Stimulated activated CD4-positive, alpha-beta T cell treated with anti-CD3 and anti-CD28 coated beads, TNF-alpha, amount 100 ng/mL, for 48 hours (primary cell): ENCODE measurements around the gene TEN1.
"Not testable (repeated sequence)": the region's sequence is repeated elsewhere in the genome, so short reads cannot be mapped to it uniquely, and the experiment has no call there.

Source experiments
- DNase-seq, 3 donors: peaks; one replicate each; pipeline ENCODE4 v3.0.0-alpha.2; 2020; ENCODE audit warnings: low read depth in 3 of 3

The TEN1 gene, protein sequence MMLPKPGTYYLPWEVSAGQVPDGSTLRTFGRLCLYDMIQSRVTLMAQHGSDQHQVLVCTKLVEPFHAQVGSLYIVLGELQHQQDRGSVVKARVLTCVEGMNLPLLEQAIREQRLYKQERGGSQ

DNA sequence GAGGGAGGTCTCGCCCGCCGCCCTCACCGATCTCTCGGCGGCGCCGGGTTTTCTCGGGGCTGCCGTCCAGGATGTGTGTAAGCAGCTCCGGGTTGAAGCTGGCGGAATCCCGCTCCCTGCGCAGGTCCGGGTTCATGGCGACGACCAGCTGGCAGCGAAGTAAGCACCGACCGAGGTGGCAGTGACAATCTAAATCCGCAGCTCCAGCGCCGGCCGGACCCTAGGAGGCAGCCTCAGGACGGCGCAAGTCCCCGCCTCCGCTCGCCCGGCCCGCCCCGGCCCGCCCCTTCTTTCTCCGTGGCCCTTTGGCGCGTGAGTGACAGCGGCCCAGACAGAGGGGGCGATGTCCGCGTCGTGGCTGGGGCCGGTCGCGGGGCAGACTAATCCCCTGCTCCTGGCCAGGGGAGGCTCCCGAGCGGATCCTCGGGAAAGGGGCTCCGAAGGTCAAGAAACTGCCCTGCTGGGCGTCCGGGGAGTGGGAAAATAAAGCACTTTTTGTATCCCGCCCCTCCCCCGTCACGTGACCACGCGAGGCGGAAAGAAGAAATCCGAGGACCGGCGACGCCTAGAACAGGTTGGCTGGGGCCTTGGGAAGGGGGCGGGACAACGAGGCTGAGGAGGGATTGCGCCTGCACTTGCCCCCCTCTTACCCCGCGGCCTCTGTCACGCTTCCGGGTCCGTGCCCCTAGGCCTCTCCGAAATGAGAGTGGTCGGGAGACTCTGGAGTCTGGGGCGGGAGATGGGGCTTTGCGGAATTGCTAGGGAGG, at the start of gene TEN1, which contains the start of gene ACOX1:
Gene TEN1 (plus strand): TSS at position 303 of the 767 bp plus-strand sequence. CDS start 6,953 bp downstream, outside the sequence.
Gene ACOX1 (minus strand): TSS at position 229 of the 767 bp plus-strand sequence. CDS start 93 bp downstream, at position 136.
- DNase-seq = peak; percentile 92 to 97 (median 94)

DNA sequence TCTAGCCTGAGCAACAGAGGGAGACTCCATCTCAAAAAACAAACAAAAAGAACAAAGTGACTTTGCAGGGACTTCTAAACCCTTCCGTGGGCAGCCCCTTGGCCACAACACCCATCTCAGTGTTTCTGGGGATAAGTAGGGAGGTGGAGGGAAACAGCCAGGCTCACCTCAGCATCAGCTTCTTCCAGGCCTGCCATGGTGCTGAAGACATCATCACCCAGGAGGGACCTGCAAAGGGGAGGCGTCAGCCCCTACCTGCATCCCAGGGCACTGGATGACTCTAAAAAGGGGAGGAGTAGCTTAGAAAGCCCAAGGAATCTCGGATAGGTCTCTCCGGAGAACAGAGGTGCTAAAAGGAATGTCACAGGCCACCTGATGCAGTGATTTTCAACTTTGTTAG, 48.0 kb upstream of the TEN1 start:
- DNase-seq = no peak

DNA sequence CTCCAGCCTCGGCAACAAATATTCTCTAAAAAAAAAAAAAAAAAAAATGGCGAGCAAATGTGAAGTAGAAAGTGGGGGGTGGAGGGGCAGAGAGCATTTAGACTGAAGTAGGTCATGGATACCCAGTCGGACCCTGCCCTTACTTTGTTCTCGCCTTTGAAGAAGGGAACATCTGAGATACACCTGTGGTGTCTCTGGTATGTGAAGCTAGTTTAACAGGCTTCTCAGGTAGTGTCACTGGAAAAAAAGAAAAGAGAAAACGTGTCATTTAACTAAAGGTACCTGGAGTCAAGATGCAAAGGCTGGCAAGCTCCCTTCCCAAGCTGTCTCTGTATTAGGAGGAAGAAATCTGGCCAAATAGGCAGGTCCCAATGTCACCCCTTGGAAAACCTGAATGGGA, 46.2 kb upstream of the TEN1 start:
- DNase-seq = no peak

DNA sequence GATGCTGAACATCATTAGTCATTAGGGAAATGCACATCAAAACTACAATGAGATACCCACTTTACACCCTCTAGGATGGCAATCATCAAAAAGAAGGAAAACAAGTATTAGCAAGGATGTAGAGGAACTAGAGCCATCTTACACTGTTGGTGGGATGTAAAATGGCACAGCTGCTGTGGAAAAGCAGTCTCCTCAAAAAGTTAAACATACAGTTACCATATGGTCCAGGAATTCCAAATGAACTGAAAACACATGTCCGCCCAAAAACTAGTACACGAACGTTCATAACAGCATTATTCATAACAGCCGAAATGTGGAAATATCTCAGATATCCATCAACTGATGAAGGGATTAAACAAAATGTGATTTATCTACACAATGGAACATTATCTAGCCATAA, 45.2 kb upstream of the TEN1 start:
- DNase-seq = no peak

DNA sequence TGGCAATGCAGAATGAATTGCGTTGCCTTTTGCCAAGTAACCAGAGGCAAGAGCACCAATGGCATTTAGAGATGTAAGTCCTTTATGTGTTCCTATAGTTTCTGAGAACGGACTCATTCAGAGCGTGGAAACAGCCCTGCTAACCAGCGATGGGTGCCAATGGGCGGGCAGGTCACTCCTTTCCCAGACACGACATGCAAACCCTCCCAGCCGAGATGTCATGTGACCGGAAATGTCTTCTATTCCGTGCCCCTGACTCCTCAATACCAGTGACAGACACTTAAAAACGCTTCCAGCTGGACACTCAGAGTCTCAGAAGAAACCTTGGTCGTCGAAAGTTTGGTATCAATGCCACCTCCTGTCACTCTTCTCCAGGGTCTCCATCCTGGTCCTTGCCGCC, 41.4 kb upstream of the TEN1 start:
- DNase-seq = no peak

DNA sequence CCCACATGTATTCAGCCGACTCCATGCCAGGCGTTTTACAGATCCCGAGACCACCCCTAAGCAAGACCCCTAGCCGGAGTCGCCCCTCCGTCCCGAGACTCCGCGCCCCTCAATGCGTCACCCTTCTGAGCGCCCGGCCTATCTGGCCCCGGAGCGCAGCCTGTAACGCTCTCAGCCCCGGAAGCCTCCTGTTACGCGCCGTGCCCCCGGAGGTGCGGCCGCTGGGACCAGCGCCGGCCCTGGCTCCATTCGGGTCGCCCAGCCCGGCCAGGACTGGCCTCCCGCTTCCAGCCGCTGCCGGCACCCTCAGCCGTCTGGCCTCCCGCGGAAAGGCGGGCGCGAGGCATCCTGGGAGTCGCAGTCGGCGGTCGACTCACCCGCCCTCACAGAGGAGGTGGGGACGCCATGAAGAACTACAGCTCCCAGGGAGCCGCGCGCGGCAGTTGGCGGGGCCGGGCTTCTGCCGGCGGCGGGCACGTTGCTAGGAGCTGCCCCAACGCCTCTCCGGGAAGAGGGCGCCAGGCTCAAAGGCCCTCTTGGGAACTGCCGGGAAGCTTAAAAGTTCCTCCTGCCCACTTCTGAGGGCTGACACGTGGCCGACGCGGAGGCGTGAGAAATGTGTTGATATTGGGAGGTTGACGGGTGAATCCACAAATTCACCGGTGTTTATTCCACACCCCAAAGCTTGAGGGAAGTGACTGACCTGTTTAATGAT, 38.2 kb upstream of the TEN1 start, which contains the start of gene FBF1:
Gene FBF1 (minus strand): TSS at position 316 of the 715 bp plus-strand sequence. CDS start 2,893 bp downstream, outside the sequence.
- peak; percentile 81 to 86 (median 83) for DNase-seq

DNA sequence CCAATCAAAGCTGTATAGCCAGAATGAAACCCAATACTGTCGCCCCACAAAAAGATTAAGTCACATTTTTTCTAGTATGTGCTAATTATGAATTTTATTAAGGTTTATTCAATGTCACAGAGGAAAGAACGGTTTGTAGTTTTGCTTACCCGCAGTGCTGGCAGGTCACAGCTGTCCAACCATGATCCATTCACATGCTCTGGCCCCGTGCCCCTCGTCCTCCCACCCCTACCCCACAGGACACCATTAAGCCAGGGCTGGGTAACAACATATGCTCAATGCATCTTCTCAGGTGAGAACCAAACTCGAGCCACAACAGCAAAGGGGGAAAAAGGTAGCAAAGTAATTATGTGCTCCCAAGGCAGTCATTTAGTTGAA, 37.6 kb upstream of the TEN1 start:
- DNase-seq = no peak

DNA sequence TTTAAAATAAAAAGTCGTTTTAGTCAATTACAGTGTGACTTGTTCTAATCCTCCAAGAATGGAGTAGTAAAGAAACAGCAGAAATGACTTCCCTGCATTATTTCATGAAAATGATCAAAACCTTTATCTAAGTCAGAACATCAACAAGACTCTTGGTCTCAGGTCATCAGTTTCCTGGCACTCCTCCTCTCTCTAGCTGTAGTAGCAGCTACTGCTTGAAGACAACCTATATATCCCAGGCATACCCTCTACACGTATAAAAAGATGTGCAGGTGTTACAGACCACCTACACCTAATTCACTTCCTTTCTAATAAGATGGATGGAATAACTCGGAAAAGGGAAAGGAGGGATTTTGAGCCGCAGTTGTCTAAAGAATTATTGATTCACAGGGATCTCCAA, 36.6 kb upstream of the TEN1 start:
- no peak for DNase-seq

DNA sequence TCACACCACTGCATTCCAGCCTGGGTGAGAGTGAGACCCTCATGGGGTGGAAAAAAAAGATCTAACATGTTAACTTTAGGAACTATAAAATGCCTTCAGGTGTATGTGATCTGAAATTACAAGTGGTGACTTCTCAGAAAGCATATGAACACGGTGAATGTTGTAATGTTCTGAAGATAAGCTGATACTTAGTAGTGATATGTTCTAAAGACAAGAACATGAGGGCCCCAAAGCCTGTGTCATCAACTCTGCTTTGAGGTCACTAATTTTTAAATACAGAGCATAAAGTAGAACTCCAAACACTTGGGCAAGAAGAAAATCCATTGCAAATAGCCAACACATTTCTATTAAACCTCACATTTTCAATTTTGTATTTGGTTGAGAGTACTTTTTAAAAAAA, 35.5 kb upstream of the TEN1 start:
- no peak for DNase-seq

DNA sequence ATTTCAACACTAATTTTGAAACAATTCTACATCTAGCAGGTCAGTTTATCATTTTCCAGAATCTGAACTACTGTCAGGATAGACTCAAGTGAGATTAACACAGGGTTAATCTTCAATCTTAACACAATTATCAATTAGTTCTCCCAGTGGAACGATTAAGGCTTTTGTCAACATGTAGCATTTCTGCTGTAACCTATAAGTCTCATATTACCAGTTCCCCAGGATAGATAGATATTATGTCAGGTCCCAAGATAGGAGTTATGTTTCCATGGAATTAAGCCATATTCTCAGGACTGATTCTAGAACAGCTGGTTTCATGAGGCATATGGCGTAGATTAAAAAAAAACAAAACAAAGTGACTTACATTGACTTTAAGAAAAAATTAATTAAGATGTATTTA, 33.8 kb upstream of the TEN1 start:
- DNase-seq = no peak

DNA sequence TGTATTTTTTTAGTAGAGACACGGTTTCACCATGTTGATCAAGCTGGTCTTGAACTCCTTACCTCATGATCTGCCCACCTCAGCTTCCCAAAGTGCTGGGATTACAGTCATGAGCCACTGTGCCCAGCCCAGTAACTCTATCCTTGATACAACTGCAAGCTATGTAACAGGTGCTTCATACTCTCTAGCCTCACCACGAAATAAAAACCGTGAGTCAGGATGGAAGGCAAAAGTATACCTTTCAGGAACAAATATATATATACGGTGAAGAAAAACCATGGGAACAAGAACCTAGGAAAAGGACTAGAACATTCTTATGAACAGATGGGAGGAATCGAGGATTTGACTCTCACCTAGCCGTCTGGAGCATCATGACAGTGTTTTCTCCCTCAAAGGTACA, 28.6 kb upstream of the TEN1 start:
- no peak for DNase-seq

DNA sequence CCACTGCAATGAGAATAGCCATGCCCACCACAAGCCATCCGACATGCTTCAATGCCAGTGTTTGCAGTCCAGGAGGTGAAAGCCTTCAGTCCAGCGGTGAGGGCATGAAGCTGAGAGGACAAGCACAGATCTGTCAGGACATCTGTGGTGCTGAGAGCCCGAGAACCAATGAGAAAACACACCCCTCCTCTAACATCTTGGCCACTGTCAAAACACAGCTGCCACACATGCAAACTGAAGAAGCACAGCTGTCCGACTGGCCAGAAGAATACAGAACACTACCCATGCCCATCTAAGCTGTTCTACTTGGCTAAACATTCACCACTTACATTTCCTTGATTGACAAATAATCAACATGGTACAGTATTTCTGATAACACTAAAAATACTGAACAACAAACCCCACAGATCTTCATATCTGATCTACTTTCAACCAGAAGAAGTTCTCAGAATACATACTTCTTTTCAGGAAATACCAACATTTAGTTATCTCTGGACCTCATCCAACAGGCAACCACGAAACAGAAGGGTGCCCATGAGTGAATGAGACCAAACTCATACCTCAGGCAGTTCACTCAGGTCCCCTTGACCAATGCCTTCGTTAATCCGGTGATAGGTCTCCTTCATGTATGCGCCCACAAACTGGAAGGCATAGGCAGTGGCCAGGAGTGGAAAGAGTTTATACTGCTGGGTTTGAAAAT, 28.0 kb upstream of the TEN1 start:
- DNase-seq = no peak

DNA sequence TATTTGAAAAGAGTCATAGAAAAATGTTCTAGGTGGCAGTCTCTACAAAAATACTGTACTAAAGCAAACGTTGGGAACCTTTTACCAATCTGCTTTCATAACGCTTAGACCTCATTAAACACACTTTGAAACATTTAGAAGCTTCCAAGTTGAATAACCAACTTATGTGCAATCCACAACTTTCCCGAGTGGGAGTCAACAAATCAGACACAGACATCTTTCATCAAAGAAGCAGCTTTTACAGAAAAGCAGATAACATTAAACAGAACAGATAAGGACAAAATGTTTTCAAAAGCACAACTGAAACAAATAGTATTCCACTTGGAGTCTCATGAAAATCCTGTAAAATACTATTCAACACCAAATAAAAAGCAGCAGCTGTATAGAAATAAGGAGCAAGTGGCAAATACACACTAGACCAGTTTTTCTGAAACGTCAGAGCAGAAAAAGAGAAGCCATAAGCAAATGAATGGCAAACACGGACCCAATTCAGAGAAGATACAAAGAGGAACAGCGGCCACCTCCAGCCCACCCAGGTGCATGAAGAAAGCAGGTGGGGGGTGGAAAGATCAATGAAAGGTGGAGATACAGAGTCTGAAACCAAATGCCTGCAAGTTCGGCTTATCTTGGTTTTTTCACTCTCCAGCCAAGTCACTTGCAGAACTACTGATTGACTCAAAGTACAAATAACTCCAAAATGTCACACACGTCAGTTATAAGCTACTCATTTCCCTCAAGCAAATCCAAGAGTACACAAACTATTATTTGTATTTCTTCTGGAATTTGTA, 19.8 kb upstream of the TEN1 start:
- no peak for DNase-seq

DNA sequence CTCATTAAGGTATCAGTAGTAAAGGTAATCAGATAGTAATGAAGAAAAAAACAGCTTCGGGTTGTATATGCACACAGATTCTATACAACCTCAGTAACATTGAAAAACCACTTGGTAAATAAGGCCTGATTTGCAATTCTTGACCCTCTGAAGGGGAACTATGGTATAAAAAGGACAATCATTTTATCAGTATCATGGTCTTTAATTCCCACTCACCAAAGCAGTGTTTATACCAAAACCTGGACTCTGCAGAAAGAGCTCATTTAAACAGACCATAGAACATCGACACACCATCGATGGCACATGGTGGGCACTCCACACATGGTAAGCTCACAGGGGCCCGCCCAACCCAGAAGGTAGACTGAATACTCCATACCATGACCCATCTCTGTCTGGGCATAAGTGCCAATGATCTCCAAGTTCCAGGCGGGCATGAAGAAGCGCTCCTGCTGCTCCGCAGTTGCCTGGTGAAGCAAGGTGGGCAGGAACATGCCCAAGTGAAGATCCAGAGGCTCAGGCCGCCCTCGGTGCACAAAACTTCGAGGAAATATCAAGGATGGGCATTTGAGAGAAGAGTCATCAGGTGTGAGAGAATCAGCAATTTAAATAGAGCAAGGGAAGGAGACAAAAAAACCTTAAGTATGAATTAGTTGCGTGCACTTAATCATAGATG, 19.1 kb upstream of the TEN1 start:
- no peak for DNase-seq

DNA sequence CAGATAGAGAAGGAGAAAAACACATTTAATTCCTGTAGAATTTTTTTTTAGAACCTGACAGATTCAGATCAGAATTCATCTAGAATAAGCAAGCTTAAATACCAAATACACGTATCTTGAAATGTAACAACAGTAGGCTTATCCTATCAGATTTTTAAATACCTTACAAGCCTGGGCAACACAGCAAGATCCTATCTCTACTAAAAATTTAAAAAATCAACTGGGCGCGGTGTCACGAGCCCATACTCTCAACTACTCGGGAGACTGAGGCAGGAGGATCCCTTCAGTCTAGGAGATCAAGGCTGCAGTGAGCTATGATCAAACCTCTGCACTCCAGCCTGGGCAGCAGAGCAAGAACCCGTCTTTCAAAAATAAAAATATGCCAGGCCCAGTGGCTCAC, 13.6 kb upstream of the TEN1 start:
- no peak for DNase-seq

DNA sequence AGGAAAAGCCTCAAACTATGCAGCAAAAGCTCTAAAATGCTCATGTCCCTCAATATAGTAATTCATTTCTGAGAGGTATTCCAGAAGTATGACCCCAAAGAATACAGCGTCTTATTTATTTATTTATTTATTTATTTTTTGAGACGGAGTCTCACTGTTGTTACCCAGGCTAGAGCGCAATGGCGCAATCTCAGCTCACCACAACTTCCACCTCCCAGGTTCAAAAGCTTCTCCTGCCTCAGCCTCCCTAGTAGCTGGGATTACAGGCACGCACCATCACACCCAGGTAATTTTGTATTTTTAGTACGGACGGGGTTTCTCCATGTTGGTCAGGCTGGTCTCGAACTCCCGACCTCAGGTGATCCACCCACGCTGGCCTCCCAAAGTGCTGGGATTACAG, 10.0 kb upstream of the TEN1 start:
- DNase-seq = not testable (repeated sequence)

DNA sequence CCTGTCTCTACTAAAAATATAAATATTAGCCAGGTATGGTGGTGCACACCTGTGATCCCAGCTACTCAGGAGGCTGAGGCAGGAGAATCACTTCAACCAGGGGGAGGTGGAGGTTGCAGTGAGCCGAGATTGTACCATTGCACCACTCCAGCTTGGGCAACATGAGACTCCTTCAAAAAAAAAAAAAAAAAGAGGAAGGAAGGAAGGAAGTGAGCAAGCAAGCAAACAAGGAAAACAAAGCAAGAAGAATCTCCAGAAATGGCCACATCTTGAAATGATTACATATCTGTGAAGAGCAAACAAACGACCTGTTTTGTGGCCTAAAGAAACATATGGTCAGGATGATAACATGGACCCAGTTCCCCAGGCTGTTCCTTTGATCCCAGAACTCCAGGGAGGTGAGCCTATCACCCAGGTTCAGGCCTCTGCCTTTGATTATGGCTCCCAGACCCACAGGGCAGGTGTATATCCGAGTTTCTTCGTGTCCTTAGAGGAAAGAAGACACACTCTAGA, 9.0 kb upstream of the TEN1 start:
- no peak for DNase-seq

DNA sequence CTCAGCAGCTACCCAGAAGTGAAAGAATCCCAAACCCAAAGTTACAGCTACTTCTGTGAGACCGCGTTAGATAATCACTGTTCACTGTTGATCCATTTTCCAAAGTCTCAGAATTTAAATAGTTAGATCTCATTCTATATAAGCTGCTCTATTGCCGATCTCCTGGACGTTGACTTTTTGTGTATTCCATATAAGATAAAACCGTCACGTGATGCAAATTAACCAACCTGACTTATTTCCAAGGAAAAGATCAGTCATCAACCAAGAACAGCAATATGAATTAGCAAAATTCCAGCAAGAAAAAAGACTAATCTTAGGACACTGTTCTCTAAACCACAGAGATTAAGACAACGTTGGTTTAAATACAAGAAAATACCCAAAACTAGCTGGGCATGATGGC, 8.4 kb upstream of the TEN1 start:
- no peak for DNase-seq

DNA sequence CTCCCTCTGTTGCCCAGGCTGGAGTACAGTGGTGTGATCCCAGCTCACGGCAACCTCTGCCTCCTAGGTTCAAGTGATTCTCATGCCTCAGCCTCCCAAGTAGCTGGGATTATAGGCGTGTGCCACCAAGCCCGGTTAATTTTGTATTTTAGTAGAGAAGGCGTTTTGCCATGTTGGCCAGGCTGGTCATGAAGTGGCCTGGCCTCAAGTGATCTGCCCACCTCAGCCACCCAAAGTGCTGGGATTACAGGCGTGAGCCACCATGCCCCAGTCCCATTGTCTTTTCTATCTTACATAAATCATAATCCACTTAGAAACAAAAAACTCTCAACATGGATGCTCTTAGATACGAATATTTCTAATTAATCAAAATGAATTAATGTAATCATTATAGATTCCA, 3.9 kb upstream of the TEN1 start:
- not testable (repeated sequence) for DNase-seq

DNA sequence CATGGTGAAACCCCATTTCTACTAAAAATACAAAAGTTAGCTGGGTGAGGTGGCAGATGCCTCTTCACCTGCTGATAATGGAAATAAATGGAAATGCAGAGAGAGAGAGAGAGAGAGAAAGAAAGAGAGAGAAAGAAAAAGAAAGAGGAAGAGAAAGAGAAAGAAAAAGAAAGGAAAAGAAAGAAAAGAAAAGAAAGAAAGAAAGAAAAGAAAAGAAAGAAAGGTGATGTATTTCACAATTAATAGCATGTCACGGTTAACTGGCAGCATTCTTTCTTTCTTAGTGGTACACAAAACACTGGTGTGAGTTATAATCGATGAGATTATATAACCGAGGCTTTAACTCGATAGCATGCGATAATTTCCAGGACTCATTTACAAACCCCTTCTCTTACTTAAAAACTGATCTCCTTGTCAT, 3.3 kb upstream of the TEN1 start:
- no peak for DNase-seq
